HAP-1 (cell line): ENCODE data around the gene RAB11FIP4.
A peak's percentile ranks its signal among the peaks of the same experiment; 100 is the strongest.

Experiments
- DNase-seq, 2 experiments: peaks; one replicate each; pipeline ENCODE4 v3.0.0-alpha.2; 2016 to 2020; ENCODE audit warnings: low spot score in 2 of 2
- H3K27me3 ChIP-seq: fragments of 250-450 bp; sonication (Bioruptor Pico); 2 replicates; pipeline ENCODE4 v1.5.1; 2020; ENCODE audit warnings: low read depth, mild to moderate bottlenecking, moderate library complexity
- H3K36me3 ChIP-seq: fragments of 250-450 bp; sonication (Bioruptor Pico); replicated peaks from 2 replicates; pipeline ENCODE4 v1.5.1; 2020; ENCODE audit warnings: mild to moderate bottlenecking
- H3K4me1 ChIP-seq: fragments of 250-450 bp; sonication (Bioruptor Pico); 2 replicates; pipeline ENCODE4 v1.5.1; 2020; ENCODE audit warnings: mild to moderate bottlenecking
- H3K4me3 ChIP-seq: fragments of 250-450 bp; sonication (Bioruptor Pico); 2 replicates; pipeline ENCODE4 v1.5.1; 2020; ENCODE audit warnings: mild to moderate bottlenecking, moderate library complexity
- H3K9me3 ChIP-seq: fragments of 250-450 bp; sonication (Bioruptor Pico); 2 replicates; pipeline ENCODE4 v1.5.1; 2020; ENCODE audit warnings: mild to moderate bottlenecking, moderate library complexity
- in situ Hi-C: fragments of 300-500 bp; cut with MboI; formaldehyde crosslinking; loops from 3 replicates; pipeline ENCODE4 v1.14.3; 2020; ENCODE audit warnings: low sequenced_read_pairs, inconsistent platforms, mixed read lengths

RAB11FIP4 gene

DNA sequence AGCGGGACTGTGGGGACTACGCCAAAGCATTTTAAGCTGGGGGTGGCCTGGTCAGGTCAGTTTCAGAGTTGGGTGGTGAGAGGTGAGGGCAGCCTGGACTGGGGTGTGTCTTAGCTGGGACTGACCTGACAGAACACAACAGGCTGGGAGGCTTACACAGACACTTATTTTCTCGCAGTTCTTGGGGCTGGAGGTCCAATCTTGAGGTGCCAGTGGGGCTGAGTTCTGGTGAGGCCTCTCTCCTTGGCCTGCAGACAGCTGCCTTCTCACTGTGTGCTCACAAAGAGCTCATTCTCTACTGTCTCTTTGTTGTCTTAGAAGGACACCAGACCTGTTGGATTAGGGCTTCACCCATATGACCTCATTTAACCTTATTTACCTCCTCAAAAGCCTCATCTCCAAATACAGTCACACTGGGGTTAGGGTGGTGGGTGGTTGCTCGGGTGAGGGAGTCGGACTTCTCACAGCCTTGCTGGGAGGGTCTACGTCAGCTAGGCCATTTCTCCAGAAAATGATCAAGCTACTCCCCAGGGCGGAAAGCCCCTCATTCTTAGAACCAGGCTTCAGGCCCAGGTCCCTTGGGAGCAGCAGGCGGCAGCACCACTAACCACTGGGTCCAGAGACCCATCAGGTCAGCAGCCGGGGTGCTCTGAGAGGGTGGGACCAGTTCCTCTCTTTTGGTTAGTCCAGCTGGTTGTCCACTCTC lies 149.3 kb downstream of the RAB11FIP4 start:
- in situ Hi-C loops = loop anchor here (25.0 kb wide), 1 partner anchor 628 kb away; the partner anchor contains the start of genes ADAP2 and TEFM
- no peak for DNase-seq
- Histone ChIP-seq H3K4me1 (no peaks in the 10 kb centered on the region), H3K9me3 (no peaks in the 10 kb centered on the region), H3K4me3 (no peak overlapping the region), H3K27me3 (no peaks in the 10 kb centered on the region), H3K36me3 (no peaks in the 10 kb centered on the region)

DNA sequence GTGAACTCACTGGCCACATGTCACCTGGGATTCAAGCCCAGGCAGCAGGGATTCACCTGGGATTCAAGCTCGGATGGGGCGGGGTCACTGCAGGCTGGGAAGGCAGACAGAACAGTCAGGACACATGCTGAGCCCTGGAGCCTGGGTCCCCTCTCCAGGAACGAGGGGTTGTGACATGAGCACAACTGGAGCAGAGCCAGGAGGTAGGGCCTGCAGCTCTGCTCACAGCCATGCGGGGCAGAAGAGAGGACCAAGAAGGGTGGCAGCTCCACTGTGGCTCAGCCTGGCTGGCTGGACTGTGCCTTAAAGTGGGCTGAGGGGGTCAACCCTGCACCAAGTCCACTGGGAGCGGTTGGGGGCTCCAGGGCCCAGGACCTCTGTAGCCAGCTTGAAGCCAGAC lies 150.1 kb downstream of the RAB11FIP4 start:
- no peaks in the 10 kb centered on the region for H3K36me3 ChIP-seq
- H3K4me3 ChIP-seq = no peak overlapping the region
- H3K9me3 ChIP-seq = no peaks in the 10 kb centered on the region
- no peaks in the 10 kb centered on the region for H3K27me3 ChIP-seq
- in situ Hi-C loops = loop anchor here (25.0 kb wide), 1 partner anchor 629 kb away; the partner anchor contains the start of genes ADAP2 and TEFM
- H3K4me1 ChIP-seq = no peaks in the 10 kb centered on the region
- peak in 1 of 2 experiments; percentile 34 for DNase-seq

DNA sequence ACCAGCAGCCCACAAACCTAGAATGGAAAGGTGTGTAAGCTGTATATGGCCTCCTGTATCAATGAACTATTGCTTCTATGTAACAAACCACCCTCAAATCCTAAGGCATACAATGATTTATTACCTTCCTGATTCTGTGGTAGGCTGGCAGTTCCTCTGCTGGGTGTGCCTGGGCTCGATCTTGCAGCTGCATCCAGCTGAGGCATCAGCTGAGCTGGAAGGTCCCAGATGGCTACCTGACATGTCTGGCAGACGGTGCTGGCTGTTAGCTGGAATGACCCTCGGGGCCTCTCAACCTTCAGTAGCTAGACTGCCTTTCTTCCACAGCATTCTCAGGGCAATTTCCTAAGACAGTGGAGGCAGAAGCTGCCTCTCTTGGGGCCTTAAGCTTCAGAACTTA lies 152.7 kb downstream of the RAB11FIP4 start:
- H3K36me3 ChIP-seq = no peaks in the 10 kb centered on the region
- in situ Hi-C loops = loop anchor here (25.0 kb wide), 1 partner anchor 632 kb away; the partner anchor contains the start of genes ADAP2 and TEFM
- H3K9me3 ChIP-seq = no peaks in the 10 kb centered on the region

DNA sequence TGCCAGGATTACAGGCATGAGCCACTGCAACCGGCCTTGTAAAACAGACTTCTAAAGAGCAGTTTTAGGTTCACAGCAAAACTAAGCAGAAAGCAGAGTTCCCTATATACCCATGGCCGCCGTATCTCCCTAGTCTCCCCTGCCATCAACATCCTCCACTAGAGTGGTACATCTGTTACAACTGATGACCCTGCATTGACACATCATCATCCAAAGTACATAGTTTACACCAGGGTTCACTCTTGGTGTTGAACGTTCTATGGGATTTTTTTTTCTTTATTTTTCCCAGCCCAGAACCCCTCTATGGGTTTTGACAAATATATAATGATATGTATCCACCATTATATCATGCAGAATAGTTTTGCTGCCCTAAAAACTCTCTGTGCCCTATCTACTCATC lies 155.2 kb downstream of the RAB11FIP4 start:
- H3K9me3 ChIP-seq = no peaks in the 10 kb centered on the region
- no peaks in the 10 kb centered on the region for H3K36me3 ChIP-seq
- no peak for DNase-seq
- in situ Hi-C loops = loop anchor here (25.0 kb wide), 1 partner anchor 634 kb away; the partner anchor contains the start of genes ADAP2 and TEFM
- H3K4me1 ChIP-seq = peaks cover 8% of the 10 kb centered on the region; the same call in 1 of the 2 replicates
- no peaks in the 10 kb centered on the region for H3K27me3 ChIP-seq
- no peak overlapping the region for H3K4me3 ChIP-seq

More for the DNA sequence above, 152.7 kb downstream of the RAB11FIP4 start:
- Histone ChIP-seq H3K4me3 (no peak overlapping the region), H3K4me1 (0 out of 2 replicates have a peak, but pooled peaks cover 5% of the 10 kb centered on the region), H3K27me3 (no peaks in the 10 kb centered on the region)
- DNase-seq = no peak

DNA sequence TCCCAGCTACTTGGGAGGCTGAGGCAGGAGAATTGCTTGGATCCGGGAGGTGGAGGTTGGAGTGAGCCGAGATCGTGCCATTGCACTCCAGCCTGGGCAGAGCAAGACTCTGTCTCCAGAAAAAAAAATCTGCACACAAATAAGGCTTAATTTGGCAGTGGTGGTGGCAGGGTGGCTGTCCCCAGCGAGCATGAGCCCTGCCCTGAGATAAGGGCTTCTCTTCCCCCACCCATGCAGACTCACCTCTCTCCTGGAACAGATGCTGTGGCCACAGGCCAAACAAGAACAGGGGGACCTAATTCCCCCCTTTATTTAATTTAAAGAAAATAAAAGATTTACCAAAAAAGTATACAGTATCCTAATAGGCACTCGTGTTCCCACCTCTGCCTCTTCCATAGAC lies 157.2 kb downstream of the RAB11FIP4 start:
- Histone ChIP-seq H3K4me3 (peak overlapping the region; percentile 93), H3K9me3 (no peaks in the 10 kb centered on the region), H3K36me3 (no peaks in the 10 kb centered on the region), H3K27me3 (no peaks in the 10 kb centered on the region), H3K4me1 (peaks cover 8% of the 10 kb centered on the region; the same call in 1 of the 2 replicates)
- in situ Hi-C loops = loop anchor here (25.0 kb wide), 1 partner anchor 636 kb away; the partner anchor contains the start of genes ADAP2 and TEFM
- DNase-seq = no peak

DNA sequence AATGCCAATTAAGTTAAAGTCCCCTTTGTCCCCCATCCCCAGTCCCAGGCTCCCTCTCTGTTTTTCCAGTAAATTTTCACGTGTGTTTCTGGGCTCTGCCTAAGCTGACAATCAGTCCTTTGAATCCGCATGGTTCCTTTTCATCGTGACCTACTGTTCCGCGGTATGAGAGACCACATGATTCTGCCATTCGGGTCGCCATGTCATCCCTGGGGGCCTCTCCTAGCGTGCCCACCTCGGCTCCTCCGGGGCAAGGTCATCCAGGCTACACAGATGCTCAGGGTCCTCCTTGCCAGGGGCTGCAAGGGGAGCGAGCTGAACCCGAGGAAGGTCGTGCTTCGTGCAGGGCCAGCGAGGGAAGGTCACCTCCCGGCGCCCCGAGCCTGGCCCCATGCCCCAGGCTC lies 157.6 kb downstream of the RAB11FIP4 start:
- no peaks in the 10 kb centered on the region for H3K9me3 ChIP-seq
- H3K36me3 ChIP-seq = no peaks in the 10 kb centered on the region
- in situ Hi-C loops = loop anchor here (25.0 kb wide), 1 partner anchor 637 kb away; the partner anchor contains the start of genes ADAP2 and TEFM
- peaks cover 8% of the 10 kb centered on the region; the same call in 1 of the 2 replicates for H3K4me1 ChIP-seq
- DNase-seq = no peak
- H3K4me3 ChIP-seq = peak overlapping the region; percentile 93
- H3K27me3 ChIP-seq = no peaks in the 10 kb centered on the region

DNA sequence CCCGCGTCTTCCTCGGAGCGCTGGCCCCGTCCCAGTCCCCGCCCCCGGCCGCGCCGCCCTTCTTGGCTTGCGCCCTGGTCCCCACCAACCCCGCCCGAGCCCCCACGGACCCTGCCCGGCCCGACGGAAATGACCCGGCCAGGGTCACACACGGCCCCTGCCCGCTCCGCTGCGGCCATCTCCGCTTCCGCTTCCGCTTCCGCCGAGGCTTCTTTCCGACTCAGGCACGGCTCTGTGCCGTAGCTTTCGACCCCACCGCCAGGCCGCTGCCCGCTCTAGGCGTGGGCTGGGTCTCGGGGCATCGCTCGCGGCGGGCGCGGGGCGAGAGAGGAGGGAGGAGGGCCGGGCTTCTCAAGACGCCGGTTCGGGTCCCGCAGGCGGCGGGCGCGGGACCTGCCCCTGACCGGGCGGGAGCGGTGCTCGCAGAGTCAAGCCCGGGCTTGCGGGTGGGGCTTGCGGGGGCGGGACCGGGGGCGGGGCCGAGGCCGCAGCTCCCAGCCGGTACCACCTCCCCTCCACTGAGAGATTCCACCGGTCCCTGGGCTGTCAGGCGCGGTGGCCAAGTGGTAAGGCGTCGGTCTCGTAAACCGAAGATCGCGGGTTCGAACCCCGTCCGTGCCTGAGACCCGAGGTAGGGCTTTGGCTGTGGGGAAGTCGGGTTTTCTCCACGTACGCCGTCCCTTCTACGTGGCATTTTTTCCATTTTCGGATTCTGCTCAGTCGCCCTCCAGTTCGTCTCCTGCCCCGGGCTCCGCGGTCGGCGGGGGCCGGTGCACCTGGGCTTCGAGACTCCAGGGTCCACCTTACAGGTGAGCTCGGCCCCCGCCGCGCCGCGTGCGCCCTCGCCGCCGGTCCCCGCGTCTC lies 158.3 kb downstream of the RAB11FIP4 start:
- H3K4me3 ChIP-seq = peak overlapping the region; percentile 93
- H3K9me3 ChIP-seq = no peaks in the 10 kb centered on the region
- no peaks in the 10 kb centered on the region for H3K36me3 ChIP-seq
- peaks cover 8% of the 10 kb centered on the region; the same call in 1 of the 2 replicates for H3K4me1 ChIP-seq
- DNase-seq = peak; percentile 84 to 94
- H3K27me3 ChIP-seq = no peaks in the 10 kb centered on the region
- in situ Hi-C loops = loop anchor here (5.0 to 25.0 kb wide), 2 partner anchors 293 to 637 kb away; partner anchors contain the start of genes ADAP2 and TEFM

DNA sequence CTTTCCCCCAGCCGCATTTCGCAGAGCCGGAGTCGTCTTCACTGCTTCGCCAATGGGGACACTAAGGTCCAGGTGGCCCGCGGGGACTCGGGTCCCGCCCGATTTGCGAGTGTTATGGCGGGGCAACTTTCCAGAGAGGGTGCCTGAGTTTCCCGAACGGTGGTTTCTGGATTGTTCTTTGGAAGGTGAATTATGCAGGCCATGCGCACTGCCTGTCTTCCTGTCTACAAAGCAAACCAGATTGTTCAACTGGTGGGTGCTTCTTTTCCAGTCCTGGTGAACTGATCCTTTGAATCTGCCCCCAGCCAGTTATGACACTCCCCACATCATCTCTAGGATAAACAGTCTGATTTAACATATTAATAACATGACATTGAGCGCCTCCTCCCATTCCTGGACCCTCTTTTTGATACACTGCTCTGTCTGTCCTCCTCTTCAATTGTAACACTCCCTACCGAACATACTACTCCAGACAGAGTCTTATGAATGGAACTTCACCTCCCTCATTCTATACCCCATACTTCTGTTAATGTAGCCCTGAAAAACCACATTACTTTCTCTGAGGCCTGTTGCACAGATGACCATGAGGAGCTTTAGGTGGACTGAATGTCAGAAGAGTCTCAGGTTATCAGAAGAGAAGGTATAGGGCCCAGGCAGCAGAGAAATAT lies 159.0 kb downstream of the RAB11FIP4 start:
- no peak for DNase-seq
- Histone ChIP-seq H3K27me3 (no peaks in the 10 kb centered on the region), H3K4me1 (peaks cover 8% of the 10 kb centered on the region; the same call in 1 of the 2 replicates), H3K36me3 (no peaks in the 10 kb centered on the region), H3K4me3 (peak overlapping the region; percentile 93), H3K9me3 (no peaks in the 10 kb centered on the region)
- in situ Hi-C loops = loop anchor here (5.0 kb wide), 1 partner anchor 292 kb away; no protein-coding TSS in a partner anchor

DNA sequence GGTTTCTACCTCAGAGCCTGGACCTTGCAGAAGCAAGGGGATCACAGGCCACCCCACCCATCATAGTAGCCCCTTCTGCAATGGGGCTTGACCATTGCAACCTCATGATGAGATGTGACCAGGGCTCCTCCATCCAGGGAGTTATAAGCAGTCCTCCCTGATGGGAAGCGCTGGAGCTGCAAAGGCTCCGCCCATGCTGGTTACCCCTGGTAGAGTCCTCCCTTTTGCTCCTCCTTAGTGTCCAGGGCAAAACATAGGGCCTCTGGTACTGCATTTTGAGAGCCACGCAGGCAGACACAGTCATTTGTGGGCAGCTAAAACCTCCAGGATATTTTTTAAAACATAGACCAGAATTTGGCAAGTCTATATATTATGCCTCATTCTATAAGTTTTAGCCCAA lies 161.1 kb downstream of the RAB11FIP4 start:
- no peak overlapping the region for H3K4me3 ChIP-seq
- no peaks in the 10 kb centered on the region for H3K36me3 ChIP-seq
- no peaks in the 10 kb centered on the region for H3K27me3 ChIP-seq
- peaks cover 8% of the 10 kb centered on the region; the same call in 1 of the 2 replicates for H3K4me1 ChIP-seq
- in situ Hi-C loops = loop anchor here (5.0 kb wide), 1 partner anchor 290 kb away; no protein-coding TSS in a partner anchor
- no peak for DNase-seq
- no peaks in the 10 kb centered on the region for H3K9me3 ChIP-seq

DNA sequence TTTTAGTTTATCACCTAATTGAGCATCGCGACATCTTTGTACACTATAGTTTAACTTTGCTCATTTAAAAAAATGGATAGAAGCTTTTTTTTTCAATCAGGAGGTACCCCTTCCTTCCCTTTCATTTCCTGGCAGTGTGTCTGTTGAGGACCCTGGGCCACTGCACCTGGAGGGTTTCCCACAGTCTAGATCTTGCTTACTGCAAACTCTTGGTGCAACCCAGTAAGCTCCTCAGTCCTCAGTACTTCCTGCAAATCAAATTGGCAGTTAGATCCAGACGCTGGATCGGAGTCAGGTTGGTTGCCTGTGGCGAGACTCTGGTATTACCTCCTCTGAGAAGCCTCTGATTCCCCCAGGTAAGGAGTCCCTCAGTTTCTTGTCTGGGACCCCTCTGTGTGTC lies 162.0 kb downstream of the RAB11FIP4 start:
- Histone ChIP-seq H3K9me3 (no peaks in the 10 kb centered on the region), H3K27me3 (no peaks in the 10 kb centered on the region), H3K4me3 (no peak overlapping the region), H3K4me1 (peaks cover 9% of the 10 kb centered on the region), H3K36me3 (no peaks in the 10 kb centered on the region)
- in situ Hi-C loops = loop anchor here (5.0 kb wide), 1 partner anchor 289 kb away; no protein-coding TSS in a partner anchor
- no peak for DNase-seq

DNA sequence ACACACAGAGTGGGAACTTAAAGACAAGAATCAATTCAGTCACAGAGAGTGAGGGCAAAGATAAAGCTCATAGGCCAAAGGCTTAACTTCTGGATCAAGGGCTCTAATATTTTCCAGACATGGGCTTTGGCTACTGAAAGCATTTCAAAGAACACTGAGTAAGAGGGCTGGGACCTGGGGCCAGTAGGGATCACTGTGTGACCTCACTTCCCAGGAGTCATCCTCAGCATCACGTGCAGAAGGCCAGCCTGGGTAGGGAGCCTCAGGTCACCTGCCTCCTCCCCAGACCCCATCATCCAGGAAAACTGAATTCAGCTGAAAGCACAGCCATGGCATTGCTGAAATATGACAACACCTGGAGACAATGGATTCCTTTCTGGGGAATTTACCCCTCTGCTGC lies 163.5 kb downstream of the RAB11FIP4 start:
- no peak for DNase-seq
- H3K4me1 ChIP-seq = peaks cover 5% of the 10 kb centered on the region
- in situ Hi-C loops = loop anchor here (5.0 kb wide), 1 partner anchor 287 kb away; no protein-coding TSS in a partner anchor
- no peak overlapping the region for H3K4me3 ChIP-seq
- H3K27me3 ChIP-seq = no peaks in the 10 kb centered on the region
- H3K9me3 ChIP-seq = no peaks in the 10 kb centered on the region
- no peaks in the 10 kb centered on the region for H3K36me3 ChIP-seq

DNA sequence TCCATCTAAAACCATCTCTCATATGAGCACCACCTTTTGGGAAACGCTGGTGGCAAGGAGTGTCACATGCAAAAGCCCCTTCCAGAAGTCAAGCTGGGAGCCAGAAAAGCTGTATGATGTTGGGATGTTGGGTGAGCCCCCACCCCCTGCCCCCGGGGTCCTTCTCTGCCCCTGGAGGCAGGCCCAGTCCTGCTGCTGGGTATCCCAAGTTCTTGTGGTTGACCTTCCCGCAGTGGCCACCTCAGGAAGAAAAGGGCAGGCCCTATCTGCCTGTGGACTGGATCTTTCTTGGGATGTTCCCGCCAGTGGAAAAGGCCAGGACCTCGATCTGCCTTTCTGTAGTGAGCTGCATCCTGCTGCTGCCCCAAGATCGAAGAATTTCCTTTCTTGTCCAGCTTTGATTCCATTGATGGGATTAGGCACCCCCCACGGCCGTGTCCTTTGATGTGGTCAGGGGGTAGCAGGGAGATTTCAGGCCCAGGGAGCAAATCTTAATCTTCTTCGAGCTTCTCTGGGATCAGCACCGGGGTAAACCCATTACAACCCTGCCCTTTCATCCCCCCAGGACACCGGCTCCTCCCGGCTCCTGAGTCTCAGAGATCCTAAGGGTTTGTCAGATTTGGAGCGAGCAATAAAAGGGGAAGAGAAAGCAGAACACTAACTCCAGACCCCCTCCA lies 165.6 kb downstream of the RAB11FIP4 start:
- Histone ChIP-seq H3K4me3 (no peak overlapping the region), H3K36me3 (no peaks in the 10 kb centered on the region), H3K4me1 (peaks cover 2% of the 10 kb centered on the region; the same call in 1 of the 2 replicates), H3K27me3 (no peaks in the 10 kb centered on the region), H3K9me3 (no peaks in the 10 kb centered on the region)
- DNase-seq = no peak
- in situ Hi-C loops = no loop called here
